GM12878 (cell line): Measurements from ENCODE around the gene ADAMTS16. TPM values are rescaled to one million over a fixed set of nuclear protein-coding genes. Genes with fewer than 3 reads are reported as not detected.

ENCODE experiments used
- ATAC-seq: fragments of 200-7000 bp; cut with Tn5 transposase; 3 replicates; pipeline ENCODE4 v1.9.1; 2020; ENCODE audit warnings: mild to moderate bottlenecking, moderate library complexity
- BruUV-seq: library from RNA; stranded (reverse); fragments of 400-500 nt; replicated peaks from 2 replicates; lab custom pipeline; 2021; lab: Mats Ljungman, UMichigan
- CTCF ChIA-PET: fragments of 300-600 bp; sonication (Branson Sonifier 250); formaldehyde crosslinking; extraction: SDS; loops from one replicate; lab custom pipeline; 2021; ENCODE audit warnings: inconsistent platforms; lab: Yijun Ruan, JAX
- POLR2A ChIA-PET: fragments of 350-600 bp; formaldehyde crosslinking; extraction: SDS; loops from one replicate; lab custom pipeline; 2021; ENCODE audit warnings: inconsistent platforms; lab: Charles Lee
- RAD21 ChIA-PET: fragments of 300-600 bp; sonication (Branson Sonifier 250); formaldehyde crosslinking; loops from one replicate; lab custom pipeline; 2023; ENCODE audit warnings: antibody characterized with exemption; ENCODE audit not compliant: unreplicated experiment; lab: Charles Lee
- SMC1A ChIA-PET: fragments of 300-600 bp; sonication (Branson Sonifier 250); formaldehyde crosslinking; loops from one replicate; lab custom pipeline; 2023; ENCODE audit not compliant: unreplicated experiment, uncharacterized antibody; lab: Charles Lee
- DNase-seq: peaks from one replicate; pipeline ENCODE4 v3.0.0-alpha.2; 2011; ENCODE audit warnings: low read depth, low spot score
- FAIRE-seq: peaks from 3 replicates; lab custom pipeline; 2011; peaks lifted over from hg19 to GRCh38; lab: Jason Lieb, UNC
- H2AFZ ChIP-seq: 2 replicates; pipeline ENCODE4 v1.6.0; 2011; ENCODE audit warnings: low read depth, low read length, control low read depth; ENCODE audit not compliant: control insufficient read depth
- H3K27ac ChIP-seq: 2 replicates; pipeline ENCODE4 v1.5.1; 2011; ENCODE audit warnings: control low read depth; ENCODE audit not compliant: control insufficient read depth, insufficient read depth
- H3K27me3 ChIP-seq, 2 experiments: replicated peaks in 1 of 2; 2 replicates each; pipeline versions ENCODE4 v1.6.0 to v1.6.1; 2011; ENCODE audit warnings: low read length in 1 of 2; ENCODE audit not compliant: control insufficient read depth in 2 of 2, insufficient read depth in 2 of 2
- H3K36me3 ChIP-seq, 2 experiments: 2 replicates each; pipeline ENCODE4 v1.5.1; 2011; ENCODE audit warnings: low read length in 1 of 2; ENCODE audit not compliant: control insufficient read depth in 2 of 2, insufficient read depth in 2 of 2
- H3K4me1 ChIP-seq: 2 replicates; pipeline ENCODE4 v1.6.1; 2011; ENCODE audit warnings: mild to moderate bottlenecking, low read length, moderate library complexity, mixed read lengths; ENCODE audit not compliant: control insufficient read depth, insufficient read depth
- H3K4me2 ChIP-seq: 2 replicates; pipeline ENCODE4 v1.6.0; 2011; ENCODE audit warnings: control low read depth; ENCODE audit not compliant: control insufficient read depth, insufficient read depth
- H3K4me3 ChIP-seq: fragments of 200-600 bp; sonication (generic); 2 replicates; pipeline ENCODE4 v1.5.1; 2016
- H3K79me2 ChIP-seq: 2 replicates; pipeline ENCODE4 v1.6.0; 2011; ENCODE audit warnings: low read length; ENCODE audit not compliant: control insufficient read depth, insufficient read depth
- H3K9ac ChIP-seq: 2 replicates; pipeline ENCODE4 v1.8.0; 2011; ENCODE audit warnings: low read length, control low read depth, mixed read lengths; ENCODE audit not compliant: control insufficient read depth, insufficient read depth
- H3K9me3 ChIP-seq: replicated peaks from 3 replicates; pipeline ENCODE4 v1.5.1; 2011; ENCODE audit warnings: mild to moderate bottlenecking, low read length; ENCODE audit not compliant: control insufficient read depth, insufficient read depth
- H4K20me1 ChIP-seq: 2 replicates; pipeline ENCODE4 v1.6.0; 2011; ENCODE audit not compliant: control insufficient read depth, insufficient read depth
- BCLAF1 ChIP-seq: fragments of 450-650 bp; IDR thresholded peaks from 2 replicates; pipeline ENCODE4 v1.6.1; 2017; ENCODE audit warnings: antibody characterized with exemption, mild to moderate bottlenecking, moderate library complexity
- CBFB ChIP-seq: IDR thresholded peaks from 2 replicates; pipeline ENCODE4 v1.6.1; 2016; ENCODE audit warnings: antibody characterized with exemption, low read depth
- EP300 ChIP-seq, 2 experiments: fragments of 150-350 bp in 1 of 2; IDR thresholded peaks; 2 replicates each; pipeline ENCODE4 v1.6.1; 2011 to 2012; ENCODE audit warnings: low read depth in 2 of 2, low read length in 2 of 2, borderline replicate concordance in 1 of 2, improper control_type of control experiment in 1 of 2, inconsistent platforms in 1 of 2; ENCODE audit not compliant: control insufficient read depth in 1 of 2
- SPI1 ChIP-seq: IDR thresholded peaks from 2 replicates; pipeline ENCODE4 v1.6.1; 2011; ENCODE audit warnings: low read depth, mild to moderate bottlenecking, low read length, moderate library complexity, borderline replicate concordance; ENCODE audit not compliant: insufficient read depth
- TARDBP ChIP-seq: IDR thresholded peaks from 2 replicates; pipeline ENCODE4 v1.6.1; 2016; ENCODE audit warnings: borderline replicate concordance
- WGBS: methylation state at CpG from one replicate; pipeline ENCODE4 v1.1.6; 2016; ENCODE audit warnings: low lambda C conversion rate; ENCODE audit not compliant: insufficient replicate concordance, insufficient coverage; ENCODE audit errors: missing lambda C conversion rate; 5-methylcytosine and 5-hydroxymethylcytosine counted together
- in situ Hi-C: fragments of 300-500 bp; cut with MboI; formaldehyde crosslinking; loops from 9 replicates; pipeline ENCODE4 v1.14.3; 2018; ENCODE audit warnings: mixed read lengths
- intact Hi-C: fragments of 100-400 bp; cut with micrococcal nuclease; formaldehyde crosslinking; loops from one replicate; pipeline ENCODE4 v1.14.2; 2022; ENCODE audit not compliant: unreplicated experiment
- polyA plus RNA-seq, 11 experiments: library from polyadenylated mRNA; depleted of rRNA in 4 of 11; unstranded in 6 of 11; stranded (reverse) in 5 of 11; fragments of >200 nt; fragmentation: Nextera tagmentation in 4 of 11; fragmentation: Illumina TruSeq in 1 of 11; extraction: Ambion mirVana in 4 of 11; extraction: Trizol in 1 of 11; gene quantifications; 1 replicate in 1 of 11; 2 replicates in 10 of 11; pipeline versions ENCODE4 v1.2.1 to v1.2.3, GENCODE V29; 2011 to 2016; ENCODE audit warnings: inconsistent platforms in 2 of 11, missing spikeins in 2 of 11, low read depth in 1 of 11
- total RNA-seq, 4 experiments: library from RNA; depleted of rRNA in 3 of 4; stranded (reverse); fragments of >200 nt in 3 of 4; fragmentation: Illumina TruSeq in 1 of 4; extraction: Trizol in 1 of 4; gene quantifications; 2 replicates each; pipeline versions ENCODE4 v1.2.1 to v1.2.3, GENCODE V29; 2013 to 2021
- TF ChIP-seq, protein P1 (sequence below): IDR thresholded peaks from 2 replicates; pipeline ENCODE4 v1.6.1; 2011; ENCODE audit warnings: low read depth, low read length, improper control_type of control experiment, borderline replicate concordance

ADAMTS16 gene
- total and polyA plus RNA-seq, 10 of the 15 experiments (the other 5 are each of a cell fraction or from before 2014, with no cell fraction given): 0.04 TPM; not detected in 9

DNA sequence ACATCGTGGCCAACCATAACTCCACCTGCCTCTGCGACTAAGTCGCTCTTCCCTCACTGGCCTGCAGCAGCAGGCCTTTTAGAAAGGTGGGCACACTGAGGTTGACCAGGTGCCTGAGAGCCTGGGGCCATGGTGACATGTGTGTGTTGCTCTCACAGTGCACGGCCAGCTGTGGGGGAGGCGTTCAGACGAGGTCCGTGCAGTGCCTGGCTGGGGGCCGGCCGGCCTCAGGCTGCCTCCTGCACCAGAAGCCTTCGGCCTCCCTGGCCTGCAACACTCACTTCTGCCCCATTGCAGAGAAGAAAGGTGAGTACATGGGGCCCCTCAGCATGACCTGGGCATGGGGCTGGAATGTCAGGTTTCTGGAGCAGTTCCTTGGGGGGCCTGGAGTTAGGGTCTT is 177.8 kb downstream of the ADAMTS16 start:
- no peak for DNase-seq
- SMC1A ChIA-PET: no interaction called here
- no peak overlapping the region for H3K9ac ChIP-seq
- H3K79me2 ChIP-seq: no peaks in the 10 kb centered on the region
- intact Hi-C loops: no loop called here
- in situ Hi-C loops: no loop called here
- H2AFZ ChIP-seq: no peak overlapping the region
- CTCF ChIA-PET: no interaction called here
- no peaks in the 10 kb centered on the region for H3K4me1 ChIP-seq
- H3K27ac ChIP-seq: no peak overlapping the region
- H4K20me1 ChIP-seq: no peaks in the 10 kb centered on the region
- POLR2A ChIA-PET: no interaction called here
- FAIRE-seq: no peak
- BruUV-seq: no TSS peak
- no peak overlapping the region for H3K4me2 ChIP-seq
- ATAC-seq: no peak
- no peaks in the 10 kb centered on the region for H3K9me3 ChIP-seq
- RAD21 ChIA-PET: no interaction called here
- no peak for TF ChIP-seq CBFB
- no peak for TF ChIP-seq TARDBP
- TF ChIP-seq, protein P1, sequence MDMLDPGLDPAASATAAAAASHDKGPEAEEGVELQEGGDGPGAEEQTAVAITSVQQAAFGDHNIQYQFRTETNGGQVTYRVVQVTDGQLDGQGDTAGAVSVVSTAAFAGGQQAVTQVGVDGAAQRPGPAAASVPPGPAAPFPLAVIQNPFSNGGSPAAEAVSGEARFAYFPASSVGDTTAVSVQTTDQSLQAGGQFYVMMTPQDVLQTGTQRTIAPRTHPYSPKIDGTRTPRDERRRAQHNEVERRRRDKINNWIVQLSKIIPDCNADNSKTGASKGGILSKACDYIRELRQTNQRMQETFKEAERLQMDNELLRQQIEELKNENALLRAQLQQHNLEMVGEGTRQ: no peak
- no peak for TF ChIP-seq SPI1
- TF ChIP-seq EP300 (IDR thresholded peaks at IDR 0.05; ENCODE audit: borderline replicate concordance in 1 of 2, control insufficient read depth in 1 of 2, low read depth in 2 of 2, low read length in 2 of 2): no peak
- no peaks in the 10 kb centered on the region for H3K27me3 ChIP-seq
- no peak overlapping the region for H3K4me3 ChIP-seq
- H3K36me3 ChIP-seq: no peaks in the 10 kb centered on the region
- WGBS: 88% methylated on average over 10 of the region's 10 CpGs

DNA sequence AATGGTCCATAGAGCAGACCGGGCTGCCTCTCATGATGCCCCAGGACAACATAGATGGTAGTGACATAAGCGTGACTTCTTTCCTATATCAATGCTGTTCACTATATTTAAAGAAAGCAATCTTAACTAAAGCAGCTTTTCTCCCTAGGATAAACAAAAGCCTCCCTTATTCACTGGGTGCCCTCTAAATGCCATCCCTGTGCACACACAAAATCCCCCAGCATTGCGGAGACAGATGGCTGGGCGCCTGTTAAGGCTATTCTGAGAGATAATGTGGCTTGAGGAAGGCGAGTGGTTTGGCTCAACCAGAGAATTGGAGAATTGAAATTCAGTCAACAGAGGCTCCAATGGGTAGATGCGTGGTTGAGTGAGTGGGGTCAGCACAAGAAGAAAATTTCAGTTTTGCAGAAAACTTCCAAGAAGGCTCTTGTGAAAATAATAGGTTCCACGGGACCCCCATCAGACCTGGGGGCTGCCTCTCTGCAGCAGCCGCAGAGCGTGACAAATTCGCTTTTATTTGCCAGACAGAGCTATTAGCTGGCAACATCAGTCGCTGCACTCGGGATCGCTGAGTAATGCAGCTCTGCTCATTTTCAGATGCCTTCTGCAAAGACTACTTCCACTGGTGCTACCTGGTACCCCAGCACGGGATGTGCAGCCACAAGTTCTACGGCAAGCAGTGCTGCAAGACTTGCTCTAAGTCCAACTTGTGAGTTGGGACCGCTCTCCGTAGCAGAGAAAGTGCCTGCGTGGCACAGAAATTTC is 178.5 kb downstream of the ADAMTS16 start:
- ChIA-PET RAD21 (no interaction called here), POLR2A (no interaction called here), SMC1A (no interaction called here)
- no peak overlapping the region for H3K4me3 ChIP-seq
- no peaks in the 10 kb centered on the region for H3K36me3 ChIP-seq
- H3K27me3 ChIP-seq: no peaks in the 10 kb centered on the region
- intact Hi-C loops (no loop called here), in situ Hi-C loops (no loop called here)
- no peak overlapping the region for H3K27ac ChIP-seq
- no peaks in the 10 kb centered on the region for H4K20me1 ChIP-seq
- no TSS peak for BruUV-seq
- H3K79me2 ChIP-seq: no peaks in the 10 kb centered on the region
- DNase-seq (no peak), ATAC-seq (no peak), FAIRE-seq (no peak)
- no peaks in the 10 kb centered on the region for H3K4me1 ChIP-seq
- no peaks in the 10 kb centered on the region for H3K9me3 ChIP-seq
- WGBS: 40% methylated on average over 18 of the region's 18 CpGs
- H2AFZ ChIP-seq: no peak overlapping the region
- H3K9ac ChIP-seq: no peak overlapping the region
- no peak for TF ChIP-seq BCLAF1
- TF ChIP-seq, all 136 proteins: peak for 0
- CTCF ChIA-PET: no interaction called here
- no peak overlapping the region for H3K4me2 ChIP-seq
